Parathyroid adenoma (tissue), 2 donors: ENCODE data around the gene CMTM1.

Experiments used
- H2AFZ ChIP-seq: fragments of 300-600 bp; sonication (generic); one replicate; pipeline ENCODE4 v1.7.0; 2017; ENCODE audit warnings: antibody characterized with exemption, mild to moderate bottlenecking
- H3K27ac ChIP-seq: fragments of 300-600 bp; sonication (generic); one replicate; pipeline ENCODE4 v1.7.0; 2017
- H3K27me3 ChIP-seq: fragments of 300-600 bp; sonication (generic); one replicate; pipeline ENCODE4 v1.7.0; 2017; ENCODE audit warnings: low read length; ENCODE audit not compliant: control insufficient read depth, insufficient read depth
- H3K36me3 ChIP-seq: fragments of 300-600 bp; sonication (generic); one replicate; pipeline ENCODE4 v1.7.0; 2017; ENCODE audit warnings: low read length; ENCODE audit not compliant: control insufficient read depth, insufficient read depth
- H3K4me1 ChIP-seq: fragments of 300-600 bp; sonication (generic); one replicate; pipeline ENCODE4 v1.7.0; 2017; ENCODE audit warnings: control low read depth
- H3K4me2 ChIP-seq: fragments of 300-600 bp; sonication (generic); one replicate; pipeline ENCODE4 v1.7.0; 2017; ENCODE audit warnings: low read length
- H3K4me3 ChIP-seq: fragments of 300-600 bp; sonication (generic); one replicate; pipeline ENCODE4 v1.7.0; 2017; ENCODE audit warnings: low read depth, low read length
- H3K79me2 ChIP-seq: fragments of 300-600 bp; sonication (generic); one replicate; pipeline ENCODE4 v1.7.0; 2017; ENCODE audit warnings: control low read depth
- H3K9ac ChIP-seq: fragments of 300-600 bp; sonication (generic); one replicate; pipeline ENCODE4 v1.7.0; 2017; ENCODE audit warnings: mild to moderate bottlenecking
- H3K9me3 ChIP-seq: fragments of 300-600 bp; sonication (generic); one replicate; pipeline ENCODE4 v1.7.0; 2017; ENCODE audit warnings: low read length; ENCODE audit not compliant: control insufficient read depth
- TF ChIP-seq, protein P1 (sequence below): fragments of 300-600 bp; sonication (generic); IDR thresholded peaks from one replicate; pipeline ENCODE4 v1.7.0; 2017; ENCODE audit warnings: antibody characterized with exemption, mild to moderate bottlenecking
- donor health status: primary hyperparathyroidism.

CMTM1 gene

DNA sequence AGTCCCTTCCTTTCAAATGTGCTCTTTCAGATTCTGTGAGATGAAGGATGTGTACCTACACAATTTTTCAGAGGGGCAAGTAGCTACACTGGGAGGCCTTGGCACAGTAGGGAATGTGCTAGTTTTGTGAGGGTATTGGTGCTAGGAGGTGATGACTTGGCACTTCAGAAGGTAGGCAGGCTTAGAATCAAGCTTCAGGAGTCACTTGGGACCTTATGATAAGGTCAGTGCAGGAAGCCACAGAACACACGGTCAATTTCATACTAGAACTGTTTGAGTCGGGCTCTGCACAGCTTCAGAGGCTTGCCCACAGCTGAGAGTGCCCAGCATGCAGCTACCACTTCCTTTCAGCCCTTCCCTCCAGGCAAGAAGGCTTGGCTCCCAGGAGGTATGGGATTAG is 6.1 kb downstream of the CMTM1 start:
- no peaks in the 10 kb centered on the region for H3K36me3 ChIP-seq
- H3K9me3 ChIP-seq, result no peaks in the 10 kb centered on the region
- H3K4me2 ChIP-seq, result no peak overlapping the region
- no peak overlapping the region for H2AFZ ChIP-seq
- no peak overlapping the region for H3K27ac ChIP-seq
- H3K4me3 ChIP-seq, result no peak overlapping the region
- TF ChIP-seq, protein P1, sequence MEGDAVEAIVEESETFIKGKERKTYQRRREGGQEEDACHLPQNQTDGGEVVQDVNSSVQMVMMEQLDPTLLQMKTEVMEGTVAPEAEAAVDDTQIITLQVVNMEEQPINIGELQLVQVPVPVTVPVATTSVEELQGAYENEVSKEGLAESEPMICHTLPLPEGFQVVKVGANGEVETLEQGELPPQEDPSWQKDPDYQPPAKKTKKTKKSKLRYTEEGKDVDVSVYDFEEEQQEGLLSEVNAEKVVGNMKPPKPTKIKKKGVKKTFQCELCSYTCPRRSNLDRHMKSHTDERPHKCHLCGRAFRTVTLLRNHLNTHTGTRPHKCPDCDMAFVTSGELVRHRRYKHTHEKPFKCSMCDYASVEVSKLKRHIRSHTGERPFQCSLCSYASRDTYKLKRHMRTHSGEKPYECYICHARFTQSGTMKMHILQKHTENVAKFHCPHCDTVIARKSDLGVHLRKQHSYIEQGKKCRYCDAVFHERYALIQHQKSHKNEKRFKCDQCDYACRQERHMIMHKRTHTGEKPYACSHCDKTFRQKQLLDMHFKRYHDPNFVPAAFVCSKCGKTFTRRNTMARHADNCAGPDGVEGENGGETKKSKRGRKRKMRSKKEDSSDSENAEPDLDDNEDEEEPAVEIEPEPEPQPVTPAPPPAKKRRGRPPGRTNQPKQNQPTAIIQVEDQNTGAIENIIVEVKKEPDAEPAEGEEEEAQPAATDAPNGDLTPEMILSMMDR, result no peak
- H3K27me3 ChIP-seq, result no peaks in the 10 kb centered on the region
- no peaks in the 10 kb centered on the region for H3K4me1 ChIP-seq
- H3K9ac ChIP-seq, result no peak overlapping the region
- no peaks in the 10 kb centered on the region for H3K79me2 ChIP-seq

DNA sequence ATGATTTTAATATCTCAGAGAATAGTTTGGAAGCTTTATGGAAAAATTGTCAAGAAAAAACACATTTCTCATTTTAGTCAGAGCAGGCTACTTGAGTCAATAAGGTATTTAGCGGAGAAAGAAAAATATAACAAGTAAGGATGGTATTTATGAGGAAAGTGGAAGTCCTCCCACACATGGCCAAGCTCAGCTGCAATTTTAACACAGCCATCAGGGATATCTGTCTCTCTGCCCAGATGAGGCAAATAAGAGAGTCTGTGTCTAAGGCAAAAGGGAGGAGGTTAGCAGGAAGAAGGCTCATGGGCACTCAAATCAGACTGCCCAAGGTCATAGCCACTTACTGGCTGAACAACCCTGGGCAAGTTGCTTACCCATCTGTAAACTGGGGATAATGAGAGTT is 7.8 kb downstream of the CMTM1 start:
- H3K9me3 ChIP-seq, result no peaks in the 10 kb centered on the region
- no peaks in the 10 kb centered on the region for H3K79me2 ChIP-seq
- TF ChIP-seq, protein P1, result no peak
- H2AFZ ChIP-seq, result no peak overlapping the region
- H3K4me3 ChIP-seq, result no peak overlapping the region
- H3K4me2 ChIP-seq, result no peak overlapping the region
- H3K9ac ChIP-seq, result no peak overlapping the region
- no peaks in the 10 kb centered on the region for H3K27me3 ChIP-seq
- H3K27ac ChIP-seq, result no peak overlapping the region
- no peaks in the 10 kb centered on the region for H3K36me3 ChIP-seq
- H3K4me1 ChIP-seq, result no peaks in the 10 kb centered on the region

DNA sequence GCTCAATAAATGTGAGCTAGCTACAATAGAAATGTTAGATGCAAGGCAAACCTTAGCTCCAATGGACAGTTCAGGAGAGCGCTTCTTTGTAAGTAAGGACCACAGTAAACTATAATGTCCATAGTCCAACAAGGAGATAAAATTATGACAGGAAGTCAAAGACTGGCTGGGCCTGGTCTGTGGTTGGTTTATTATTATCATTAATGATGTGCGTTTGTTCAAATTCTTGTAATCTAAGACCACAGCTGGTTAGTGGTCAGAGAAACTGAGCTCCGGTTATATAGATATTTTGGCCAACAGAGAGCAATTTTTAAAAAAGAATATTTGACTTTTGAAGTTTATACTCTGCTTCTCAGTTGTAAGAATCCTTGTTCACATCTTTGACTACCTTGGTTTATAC is 8.3 kb downstream of the CMTM1 start:
- Histone ChIP-seq H3K27me3 (no peaks in the 10 kb centered on the region), H3K79me2 (no peaks in the 10 kb centered on the region), H3K9ac (no peak overlapping the region), H3K36me3 (no peaks in the 10 kb centered on the region), H2AFZ (no peak overlapping the region), H3K4me3 (no peak overlapping the region), H3K27ac (no peak overlapping the region), H3K4me1 (no peaks in the 10 kb centered on the region), H3K9me3 (no peaks in the 10 kb centered on the region), H3K4me2 (no peak overlapping the region)
- TF ChIP-seq, protein P1, result no peak

DNA sequence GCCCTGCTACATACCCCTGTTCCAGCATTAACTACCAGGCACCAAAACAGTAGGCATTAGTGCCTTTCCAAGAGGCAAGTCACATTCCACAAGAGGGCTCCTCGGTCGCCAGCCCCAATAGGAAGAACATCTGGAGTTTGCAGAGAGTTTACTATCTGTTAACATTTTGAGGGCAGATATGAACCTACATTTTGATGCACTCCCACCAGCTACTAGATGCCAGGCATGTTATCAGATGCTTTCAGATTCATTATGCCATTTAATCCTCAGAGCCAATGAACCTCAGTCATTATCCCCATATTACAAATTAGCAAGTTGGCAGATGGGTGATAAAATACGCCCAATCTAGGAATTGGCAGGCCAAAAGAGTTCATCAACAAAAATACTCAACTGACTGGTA is 8.8 kb downstream of the CMTM1 start:
- no peak overlapping the region for H3K4me2 ChIP-seq
- H3K27me3 ChIP-seq, result no peaks in the 10 kb centered on the region
- TF ChIP-seq, protein P1, result no peak
- H3K27ac ChIP-seq, result no peak overlapping the region
- no peaks in the 10 kb centered on the region for H3K9me3 ChIP-seq
- no peak overlapping the region for H3K9ac ChIP-seq
- no peaks in the 10 kb centered on the region for H3K4me1 ChIP-seq
- no peak overlapping the region for H2AFZ ChIP-seq
- no peak overlapping the region for H3K4me3 ChIP-seq
- no peaks in the 10 kb centered on the region for H3K36me3 ChIP-seq
- no peaks in the 10 kb centered on the region for H3K79me2 ChIP-seq

GRCh38 chr16:66576296-66576695 is 10.1 kb downstream of the CMTM1 start:
- Histone ChIP-seq H2AFZ (no peak overlapping the region), H3K4me2 (no peak overlapping the region), H3K4me1 (peaks cover 11% of the 10 kb centered on the region), H3K9ac (no peak overlapping the region), H3K27ac (no peak overlapping the region), H3K9me3 (no peaks in the 10 kb centered on the region), H3K27me3 (no peaks in the 10 kb centered on the region), H3K79me2 (no peaks in the 10 kb centered on the region), H3K36me3 (no peaks in the 10 kb centered on the region), H3K4me3 (no peak overlapping the region)
- TF ChIP-seq, protein P1, result no peak
